ENCODE measurements around the gene MUC3A.
"Not testable (repeated sequence)": the region's sequence is repeated elsewhere in the genome, so short reads cannot be mapped to it uniquely, and the experiment has no call there.

Gene MUC3A

DNA sequence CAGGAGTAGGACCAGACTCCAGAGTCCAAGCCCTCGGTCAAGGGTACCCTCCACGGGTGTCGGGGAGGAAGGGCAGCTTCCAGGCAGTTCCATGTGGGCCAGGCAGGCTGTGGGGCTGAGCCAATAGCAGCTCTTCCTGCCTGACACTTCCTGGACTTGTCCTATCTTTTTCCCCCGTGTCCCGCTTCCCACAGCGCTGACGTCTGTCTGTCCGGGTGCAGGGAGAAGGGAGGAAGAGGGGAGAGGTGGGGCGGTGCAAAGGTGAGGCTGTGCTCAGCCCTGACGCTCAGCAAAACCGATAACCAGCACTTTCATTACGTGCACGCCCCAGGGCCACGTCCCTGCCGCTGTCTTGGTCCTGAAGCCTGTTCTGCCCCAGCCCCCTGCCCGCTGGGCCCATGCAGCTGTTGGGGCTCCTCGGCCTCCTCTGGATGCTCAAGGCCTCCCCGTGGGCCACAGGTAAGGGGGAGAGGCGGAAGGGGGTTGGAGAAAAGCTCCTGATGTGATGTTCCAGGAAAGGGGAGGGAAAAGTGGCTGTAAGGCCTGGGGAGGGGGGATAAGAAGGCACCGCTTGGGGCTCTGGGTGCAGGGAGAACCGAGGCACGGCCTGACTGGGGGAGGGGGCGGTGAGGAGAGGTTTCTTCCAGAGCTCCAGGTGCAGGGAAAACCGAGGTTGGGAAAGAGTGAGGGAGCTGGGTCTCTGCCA lies at the start of gene MUC3A:
Gene MUC3A (plus strand): TSS at position 308 of the 706 bp plus-strand sequence. CDS start 91 bp downstream, at position 399.
- DNase-seq (ENCODE audit: low spot score) = no peak

- no peak for DNase-seq (ENCODE audit: low spot score)
These were observed 48.4 kb upstream of the MUC3A start for GRCh38 chr7:100900978-100901377.

- DNase-seq (ENCODE audit: low spot score) = no peak
These were observed 47.4 kb upstream of the MUC3A start for GRCh38 chr7:100901921-100902332.

DNA sequence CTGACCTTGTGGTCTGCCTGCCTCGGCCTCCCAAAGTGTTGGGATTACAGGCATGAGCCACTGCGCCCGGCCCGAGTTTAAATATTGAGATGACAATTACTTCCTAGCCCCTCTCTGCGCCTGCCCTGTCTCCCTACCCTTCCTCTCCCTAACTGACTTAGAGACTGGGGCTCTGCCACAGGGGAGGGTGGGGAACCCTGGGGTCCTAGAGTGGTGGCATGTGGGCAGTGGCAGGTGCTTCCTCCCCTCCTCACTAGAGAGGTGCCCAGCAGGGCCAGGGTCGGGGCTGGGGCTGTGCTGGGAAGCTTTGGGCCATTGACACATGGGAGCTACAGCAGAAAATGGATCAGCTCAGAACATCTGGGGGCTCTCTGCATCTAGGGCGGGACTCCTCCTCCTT lies 46.7 kb upstream of the MUC3A start:
- no peak for DNase-seq (ENCODE audit: low spot score)

DNA sequence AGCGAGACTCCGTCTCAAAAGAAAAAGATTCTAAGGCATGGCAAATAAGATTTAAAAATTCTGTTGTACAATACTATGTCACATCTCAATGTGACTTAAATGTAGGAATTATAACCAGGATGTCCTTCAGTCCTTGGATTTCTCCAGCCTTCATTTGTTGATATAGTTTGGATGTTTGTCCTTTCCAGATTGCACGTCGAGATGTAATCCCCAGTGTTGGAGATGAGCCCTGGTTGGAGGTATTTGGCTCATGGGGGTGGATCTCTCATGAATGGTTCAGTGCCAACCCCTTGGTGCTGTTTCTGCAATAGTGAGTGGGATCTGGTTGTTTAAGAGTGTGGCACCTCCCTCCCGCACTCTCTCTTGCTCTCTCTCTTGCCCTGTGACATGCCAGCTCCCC lies 40.8 kb upstream of the MUC3A start:
- DNase-seq (ENCODE audit: low spot score) = no peak

DNA sequence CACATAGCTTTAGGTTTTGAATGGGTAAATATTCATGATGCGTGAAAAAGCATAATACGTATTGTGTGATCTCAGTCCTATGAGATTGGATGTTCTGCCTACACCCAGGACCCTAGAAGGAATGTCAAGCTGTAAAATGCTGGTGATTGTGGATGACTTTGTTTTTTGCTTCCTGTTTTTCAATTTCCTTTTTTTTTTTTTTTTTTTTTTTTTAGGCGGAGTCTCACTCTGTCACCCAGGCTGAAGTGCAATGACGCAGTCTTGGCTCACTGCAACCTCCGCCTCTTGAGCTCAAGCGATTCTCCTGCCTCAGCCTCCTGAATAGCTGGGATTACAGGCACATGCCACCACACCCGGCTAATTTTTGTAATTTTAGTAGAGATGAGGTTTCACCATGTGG lies 38.9 kb upstream of the MUC3A start:
- DNase-seq (ENCODE audit: low spot score) = not testable (repeated sequence)

DNA sequence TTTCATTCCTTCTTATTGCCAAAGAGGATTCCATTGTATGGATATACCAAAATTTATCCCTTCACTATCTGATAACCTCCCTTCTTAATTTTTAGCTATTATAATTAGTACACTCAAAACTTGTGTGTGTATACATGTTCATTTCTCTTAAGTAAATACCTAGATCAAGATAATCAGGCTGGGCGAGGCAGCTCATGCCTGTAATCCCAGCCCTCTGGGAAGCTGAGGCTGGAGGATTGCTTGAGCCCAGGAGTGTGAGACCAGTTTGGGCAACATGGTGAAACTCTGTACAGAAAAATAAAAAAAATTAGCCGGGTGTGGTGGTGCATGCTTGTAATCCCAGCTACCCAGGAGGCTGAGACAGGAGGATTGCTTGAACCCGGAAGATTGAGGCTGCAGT lies 37.9 kb upstream of the MUC3A start:
- DNase-seq (ENCODE audit: low spot score) = no peak

DNA sequence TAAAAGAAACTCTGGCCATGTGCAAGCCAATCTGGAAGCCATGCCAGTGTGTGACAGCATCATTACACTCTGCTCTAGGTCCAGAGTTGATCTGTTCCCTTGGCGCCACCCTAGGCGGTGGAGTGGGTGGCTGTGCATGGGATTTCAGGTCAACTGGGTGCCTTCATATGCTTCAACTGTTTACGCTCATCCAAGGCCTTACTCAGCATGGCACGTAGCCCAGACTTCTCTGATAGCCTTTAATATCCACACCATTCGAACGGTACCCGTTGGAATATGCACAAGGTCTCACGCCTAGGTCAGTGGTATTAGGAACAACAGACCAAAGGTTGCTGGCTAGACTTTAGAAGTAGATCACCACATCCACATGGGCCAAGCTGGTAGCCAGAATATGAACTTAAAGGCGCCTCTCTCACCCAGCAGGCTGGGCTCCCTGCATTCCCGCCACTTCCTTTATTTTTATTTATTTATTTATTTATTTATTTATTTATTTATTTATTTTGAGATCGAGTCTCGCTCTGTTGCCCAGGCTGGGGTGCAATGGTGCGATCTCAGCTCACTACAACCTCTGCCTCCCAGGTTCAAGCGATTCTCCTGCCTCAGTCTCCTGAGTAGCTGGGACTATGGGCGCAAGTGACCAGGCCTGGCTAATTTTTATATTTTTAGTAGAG lies 35.0 kb upstream of the MUC3A start:
- DNase-seq (ENCODE audit: low spot score) = peak; percentile 21

DNA sequence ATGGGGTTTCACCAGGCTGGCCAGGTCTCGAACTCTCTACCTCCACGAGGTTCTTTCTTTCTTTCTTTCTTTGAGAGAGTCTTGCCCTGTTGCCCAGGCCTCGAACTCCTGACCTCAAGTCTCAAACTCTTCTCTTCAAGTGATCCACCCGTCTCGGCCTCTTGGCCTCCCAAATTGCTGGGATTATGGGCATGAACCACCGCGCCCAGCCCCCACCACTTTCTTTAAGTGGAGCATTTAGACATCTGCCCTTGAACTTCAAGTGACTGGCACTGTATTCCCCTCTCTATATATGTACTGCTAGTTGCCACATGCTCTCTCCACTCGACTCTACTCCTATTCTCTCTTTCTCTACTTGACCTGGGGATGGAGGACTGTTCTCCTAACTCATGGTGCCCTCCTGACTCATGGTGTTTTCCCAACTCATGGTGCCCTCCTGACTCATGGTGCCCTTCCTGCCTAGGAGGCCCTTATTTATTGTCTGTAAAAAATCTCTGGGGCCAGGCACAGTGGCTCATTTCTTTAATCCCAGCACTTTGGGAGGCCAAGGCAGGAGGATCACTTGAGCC lies 34.4 kb upstream of the MUC3A start:
- peak; percentile 85 for DNase-seq (ENCODE audit: low spot score)

- not testable (repeated sequence) for DNase-seq (ENCODE audit: low spot score)
These were observed 30.0 kb upstream of the MUC3A start for GRCh38 chr7:100919335-100919734.

DNA sequence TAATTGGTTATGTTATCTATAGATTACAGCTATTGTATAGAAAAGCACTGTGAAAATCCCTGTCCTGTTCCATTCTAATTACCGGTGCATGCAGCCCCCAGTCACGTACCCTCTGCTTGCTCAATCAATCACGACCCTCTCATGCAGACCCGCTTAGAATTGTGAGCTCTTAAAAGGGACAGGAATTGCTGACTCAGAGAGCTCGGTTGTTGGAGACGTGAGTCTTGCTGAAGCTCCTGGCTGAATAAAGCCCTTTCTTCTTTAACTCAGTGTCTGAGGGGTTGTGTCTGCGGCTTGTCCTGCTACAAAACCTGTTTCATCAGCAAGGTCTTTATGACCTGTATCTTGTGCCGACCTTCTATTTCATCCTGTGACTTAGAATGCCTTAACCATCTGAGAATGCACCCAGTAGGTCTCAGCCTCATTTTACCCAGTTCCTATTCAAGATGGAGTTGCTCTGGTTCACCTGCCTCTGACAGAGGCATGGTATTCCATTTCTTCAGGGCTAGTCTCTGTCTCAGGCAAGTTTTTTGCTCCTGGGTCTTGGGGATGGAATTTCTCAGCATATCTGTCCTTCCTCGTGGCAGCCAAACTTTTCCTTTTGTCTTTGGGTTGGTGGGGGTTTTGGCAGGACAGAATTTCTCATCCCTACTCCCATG lies 29.4 kb upstream of the MUC3A start:
- DNase-seq (ENCODE audit: low spot score) = not testable (repeated sequence)

DNA sequence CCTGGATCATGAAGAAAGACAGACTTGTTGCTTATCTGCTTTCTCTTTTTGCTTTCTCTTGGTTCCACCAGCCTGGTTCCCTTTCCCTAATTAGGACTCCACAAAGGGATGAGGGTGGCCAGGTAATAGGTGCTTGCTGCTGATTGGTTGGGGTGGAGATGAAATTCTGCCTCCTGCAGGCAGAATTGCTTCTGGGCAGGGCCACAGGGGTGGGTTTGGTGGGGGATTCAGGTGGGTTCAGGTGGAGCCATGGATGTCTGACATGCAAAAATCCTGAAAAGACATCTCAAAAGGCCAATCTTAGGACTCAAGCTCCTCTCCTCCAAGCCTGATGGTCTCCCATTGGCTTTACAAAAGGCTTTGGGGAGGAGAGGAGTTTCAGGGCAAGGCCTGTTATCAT lies 28.3 kb upstream of the MUC3A start:
- no peak for DNase-seq (ENCODE audit: low spot score)

DNA sequence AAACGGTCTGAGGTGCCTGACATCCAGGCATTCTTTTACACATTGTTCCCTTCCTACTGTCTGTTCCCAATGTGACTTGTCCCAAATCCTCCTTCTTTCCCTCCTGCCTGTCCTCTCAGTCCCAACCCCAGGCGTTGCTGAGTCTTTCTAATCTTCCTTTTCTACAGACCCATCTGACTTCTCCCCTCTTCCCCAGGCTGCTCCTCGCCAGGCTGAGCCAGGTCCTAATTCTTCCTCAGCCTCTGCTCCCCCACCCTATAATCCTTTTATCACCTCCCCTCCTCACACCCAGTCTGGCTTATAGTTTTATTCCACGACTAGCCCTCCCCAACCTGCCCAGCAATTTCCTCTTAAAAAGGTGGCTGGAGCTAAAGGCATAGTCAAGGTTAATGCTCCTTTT lies 25.7 kb upstream of the MUC3A start:
- DNase-seq (ENCODE audit: low spot score) = not testable (repeated sequence)

DNA sequence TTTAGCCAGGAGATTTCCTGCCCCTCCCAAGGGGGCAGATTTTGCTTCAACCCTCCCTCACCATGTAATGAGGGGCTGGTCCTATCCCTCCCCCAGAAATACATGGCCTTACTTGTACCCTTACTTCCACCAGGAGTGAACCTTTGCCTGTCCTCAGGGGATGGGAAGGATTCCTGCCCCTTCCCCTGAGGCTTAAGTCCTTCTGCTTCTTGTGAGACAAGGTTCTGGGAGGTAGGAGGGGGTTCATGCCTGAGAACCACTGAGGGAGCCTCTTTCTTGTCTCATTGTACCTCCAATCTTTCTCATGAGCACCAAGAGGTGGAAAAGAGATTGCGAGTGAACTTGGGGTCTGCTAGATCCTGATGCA lies 19.5 kb upstream of the MUC3A start:
- DNase-seq (ENCODE audit: low spot score) = no peak

DNA sequence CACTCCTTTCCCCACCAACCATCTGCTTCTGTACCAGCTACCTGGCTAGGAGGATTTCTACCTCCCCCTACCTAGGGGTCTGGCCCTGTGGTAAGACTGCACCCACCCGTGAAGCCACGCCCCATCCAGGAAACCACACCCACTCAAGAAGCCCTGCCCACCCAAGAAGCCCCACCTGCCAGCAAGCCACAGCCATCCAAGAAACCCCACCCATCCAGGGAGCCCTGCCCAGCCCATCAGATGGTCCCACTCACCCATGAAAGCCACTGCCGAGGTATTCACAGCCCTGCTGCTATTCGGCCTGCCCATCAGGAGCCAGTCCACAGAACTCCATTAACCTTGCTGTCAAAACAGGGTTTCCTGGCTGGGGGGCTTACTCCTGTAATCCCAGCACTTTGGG lies 15.6 kb upstream of the MUC3A start:
- DNase-seq (ENCODE audit: low spot score) = no peak

DNA sequence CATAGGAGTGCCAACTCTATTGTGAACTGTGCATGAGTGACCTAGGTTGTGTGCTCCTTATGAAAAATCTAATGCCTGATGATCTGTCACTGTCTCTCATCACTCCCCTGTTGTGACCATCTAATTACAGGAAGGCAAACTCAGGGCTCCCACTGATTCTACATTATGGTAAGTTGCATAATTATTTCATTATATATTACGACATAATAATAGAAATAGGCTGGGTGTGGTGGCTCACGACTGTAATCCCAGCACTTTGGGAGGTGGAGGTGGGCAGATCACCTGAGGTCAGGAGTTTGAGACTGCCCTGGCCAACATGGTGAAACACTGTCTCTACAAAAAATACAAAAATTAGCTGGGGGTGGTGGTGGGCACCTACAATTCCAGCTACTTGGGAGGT lies 14.0 kb upstream of the MUC3A start:
- DNase-seq (ENCODE audit: low spot score) = not testable (repeated sequence)

GRCh38 chr7:100936167-100936566 lies 13.2 kb upstream of the MUC3A start:
- not testable (repeated sequence) for DNase-seq (ENCODE audit: low spot score)

DNA sequence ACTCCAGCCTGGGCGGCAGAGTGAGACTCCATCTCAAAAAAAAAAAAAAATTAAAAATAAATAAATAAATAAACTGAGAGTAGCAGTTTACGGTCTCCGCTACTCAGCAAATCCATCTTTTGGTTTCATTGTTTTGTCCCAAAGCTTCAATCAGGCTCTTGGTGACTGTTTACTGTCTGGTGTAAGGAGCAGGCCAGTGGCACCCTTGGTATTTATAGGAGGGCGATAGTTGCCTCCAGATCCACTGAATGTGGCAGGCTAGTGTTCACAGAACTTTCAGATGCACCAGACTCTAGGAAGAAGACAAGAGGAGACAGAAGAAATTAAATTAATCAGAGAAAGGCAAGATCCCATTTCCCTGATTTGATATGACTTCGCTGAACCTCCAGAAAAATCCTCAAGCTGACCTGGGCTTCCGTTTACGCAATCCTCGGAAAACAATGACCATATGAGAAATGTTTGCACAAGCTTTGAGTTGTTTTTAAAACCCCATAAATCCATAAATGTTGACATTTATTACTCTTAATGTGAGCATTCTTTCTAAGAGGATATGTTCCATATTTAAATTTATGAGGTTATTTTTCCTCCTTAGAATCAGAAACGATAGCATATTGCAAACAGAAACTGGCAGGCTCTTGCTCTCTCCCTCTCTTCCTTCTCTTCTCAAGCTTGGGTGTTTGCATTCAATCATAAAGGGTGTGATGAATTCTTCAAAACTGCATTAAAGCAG lies 7.1 kb upstream of the MUC3A start:
- no peak for DNase-seq (ENCODE audit: low spot score)

GRCh38 chr7:100943693-100944092 lies 5.6 kb upstream of the MUC3A start:
- no peak for DNase-seq (ENCODE audit: low spot score)

- no peak for DNase-seq (ENCODE audit: low spot score)
These were observed 5.2 kb upstream of the MUC3A start for GRCh38 chr7:100944138-100944537.

- DNase-seq (ENCODE audit: low spot score) = no peak
These were observed 3.2 kb upstream of the MUC3A start for GRCh38 chr7:100946111-100946510.

GRCh38 chr7:100946766-100947365 lies 2.5 kb upstream of the MUC3A start:
- no peak for DNase-seq (ENCODE audit: low spot score)
